Measurements from ENCODE around the gene MGAT2. TPM values are rescaled to one million over a fixed set of nuclear protein-coding genes. Genes with fewer than 3 reads are reported as not detected.
"Not testable (repeated sequence)": the region's sequence is repeated elsewhere in the genome, so short reads cannot be mapped to it uniquely, and the experiment has no call there.

The MGAT2 gene
- polyA plus RNA-seq (2014; cell fraction: cytosol; rRNA removed) = 23.6 and 25.6 TPM in 2 replicates
- polyA plus RNA-seq (2014; cell fraction: nucleus; rRNA removed) = 13.4 and 15.9 TPM in 2 replicates

- DNase-seq (ENCODE audit: low spot score) = peak; percentile 97
These were observed at the start of gene MGAT2, which contains the start of gene RPL36AL for GRCh38 chr14:49620182-49621113. TSS of gene MGAT2 (plus strand) at chr14:49620799. CDS start at chr14:49621269, 470 bp downstream. TSS of gene RPL36AL (minus strand) at chr14:49620626. CDS start at chr14:49619104, 1,522 bp downstream.

- DNase-seq (ENCODE audit: low spot score) = no peak
These were observed 46.6 kb upstream of the MGAT2 start for GRCh38 chr14:49574038-49574437.

- DNase-seq (ENCODE audit: low spot score) = peak; percentile 69
These were observed 42.5 kb upstream of the MGAT2 start for GRCh38 chr14:49578141-49578540.

- DNase-seq (ENCODE audit: low spot score) = no peak
These were observed 40.8 kb upstream of the MGAT2 start for GRCh38 chr14:49579841-49580240.

GRCh38 chr14:49581209-49582112 lies 39.1 kb upstream of the MGAT2 start:
- DNase-seq (ENCODE audit: low spot score) = no peak

- no peak for DNase-seq (ENCODE audit: low spot score)
These were observed 38.3 kb upstream of the MGAT2 start for GRCh38 chr14:49582113-49582977.

GRCh38 chr14:49583629-49584028 lies 37.0 kb upstream of the MGAT2 start:
- DNase-seq (ENCODE audit: low spot score) = no peak

- DNase-seq (ENCODE audit: low spot score) = no peak
These were observed 36.5 kb upstream of the MGAT2 start for GRCh38 chr14:49584058-49584457.

GRCh38 chr14:49584981-49585640 lies 35.5 kb upstream of the MGAT2 start:
- not testable (repeated sequence) for DNase-seq (ENCODE audit: low spot score)

GRCh38 chr14:49585803-49586672 lies 34.6 kb upstream of the MGAT2 start, which contains the start of gene RPS29:
TSS of gene RPS29 (minus strand) at chr14:49586380. CDS start at chr14:49586346, 34 bp downstream.
- DNase-seq (ENCODE audit: low spot score) = peak; percentile 99

GRCh38 chr14:49586673-49587460 lies 33.7 kb upstream of the MGAT2 start:
- DNase-seq (ENCODE audit: low spot score) = peak; percentile 76

GRCh38 chr14:49589387-49589786 lies 31.2 kb upstream of the MGAT2 start:
- no peak for DNase-seq (ENCODE audit: low spot score)

GRCh38 chr14:49593016-49593415 lies 27.6 kb upstream of the MGAT2 start:
- DNase-seq (ENCODE audit: low spot score) = no peak

GRCh38 chr14:49594347-49595091 lies 26.1 kb upstream of the MGAT2 start:
- DNase-seq (ENCODE audit: low spot score) = no peak

- no peak for DNase-seq (ENCODE audit: low spot score)
These were observed 22.5 kb upstream of the MGAT2 start for GRCh38 chr14:49598189-49598484.

GRCh38 chr14:49598485-49599300 lies 21.9 kb upstream of the MGAT2 start, which contains the start of gene LRR1:
TSS of gene LRR1 (plus strand) at chr14:49598940. CDS start at chr14:49599021, 81 bp downstream.
- DNase-seq (ENCODE audit: low spot score) = peak; percentile 83

- DNase-seq (ENCODE audit: low spot score) = no peak
These were observed 13.0 kb upstream of the MGAT2 start for GRCh38 chr14:49607583-49607982.
